Mesodermal cell (in vitro differentiated cells): ENCODE measurements around the gene TMEM232.

ENCODE experiments used
- H3K27ac ChIP-seq: 2 replicates; pipeline ENCODE4 v1.7.0; 2013; ENCODE audit warnings: mild to moderate bottlenecking, low read depth, low read length, moderate library complexity; ENCODE audit not compliant: severe bottlenecking
- H3K36me3 ChIP-seq: 2 replicates; pipeline ENCODE4 v1.7.1; 2013; ENCODE audit warnings: mild to moderate bottlenecking, low read length, moderate library complexity; ENCODE audit not compliant: control insufficient read depth, insufficient read depth
- H3K4me1 ChIP-seq: one replicate; pipeline ENCODE4 v1.7.1; 2013; ENCODE audit warnings: mild to moderate bottlenecking, low read length; ENCODE audit not compliant: insufficient read depth, control insufficient read depth, poor library complexity, severe bottlenecking
- H3K4me3 ChIP-seq: 2 replicates; pipeline ENCODE4 v1.7.0; 2013; ENCODE audit warnings: low read length, control low read depth, mild to moderate bottlenecking; ENCODE audit not compliant: insufficient read depth, poor library complexity, severe bottlenecking; ENCODE audit errors: extremely low read depth
- H3K9me3 ChIP-seq: 2 replicates; pipeline ENCODE4 v1.7.1; 2013; ENCODE audit warnings: mild to moderate bottlenecking, low read length, moderate library complexity; ENCODE audit not compliant: control insufficient read depth
- WGBS, 2 experiments: methylation state at CpG; one replicate each; pipeline ENCODE4 v1.1.5; 2013; ENCODE audit warnings: missing lambda C conversion rate in 2 of 2; ENCODE audit not compliant: insufficient coverage in 2 of 2; 5-methylcytosine and 5-hydroxymethylcytosine counted together

Gene TMEM232

DNA sequence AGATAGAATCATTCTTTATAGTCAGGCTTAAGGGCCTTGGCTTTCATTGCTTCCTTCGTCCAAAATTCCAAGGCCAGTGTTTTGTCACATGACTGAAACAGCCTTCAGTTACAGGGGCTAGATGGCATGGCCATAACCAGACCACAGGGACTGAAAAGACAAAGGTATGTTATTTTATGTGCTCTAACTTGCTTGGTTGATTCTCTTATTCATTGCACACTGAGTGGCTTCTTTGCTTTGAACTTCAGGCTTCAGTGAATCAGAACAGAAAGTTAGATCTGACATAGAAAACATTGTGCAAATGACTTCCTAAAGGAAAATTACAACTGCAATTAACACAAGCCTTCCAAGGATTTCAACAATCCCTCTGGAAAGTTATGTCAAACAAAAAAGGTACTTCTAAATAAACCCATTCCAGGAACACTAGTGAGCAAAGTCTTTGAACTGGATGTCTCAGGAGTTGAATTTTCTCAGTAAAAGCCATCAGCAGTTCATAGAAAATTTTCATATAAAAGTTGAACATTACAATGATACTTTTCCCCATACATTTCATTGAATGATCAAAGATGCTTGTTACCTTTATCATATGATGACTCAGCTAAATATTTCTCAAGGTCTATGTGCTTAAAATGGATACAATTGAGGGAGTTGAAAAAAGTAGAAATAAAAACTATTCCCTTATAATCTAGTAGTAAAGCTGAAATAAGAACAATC, 355.3 kb downstream of the TMEM232 start:
- H3K36me3 ChIP-seq, result no peaks in the 10 kb centered on the region
- H3K9me3 ChIP-seq, result no peaks in the 10 kb centered on the region
- 83 to 100% methylated on average over 1 of the region's 1 CpG for WGBS, 2 experiments
- peaks cover 3% of the 10 kb centered on the region for H3K4me1 ChIP-seq
- H3K4me3 ChIP-seq, result no peak overlapping the region
- no peak overlapping the region for H3K27ac ChIP-seq
